SHP77 treated with DMSO at 0.1 percent for 48 hours (cell line): ENCODE measurements around the gene DSCAM.

ENCODE experiments used
- DNase-seq: peaks from one replicate; lab custom pipeline; 2025; lab: John Stamatoyannopoulos, UW

The DSCAM gene

DNA sequence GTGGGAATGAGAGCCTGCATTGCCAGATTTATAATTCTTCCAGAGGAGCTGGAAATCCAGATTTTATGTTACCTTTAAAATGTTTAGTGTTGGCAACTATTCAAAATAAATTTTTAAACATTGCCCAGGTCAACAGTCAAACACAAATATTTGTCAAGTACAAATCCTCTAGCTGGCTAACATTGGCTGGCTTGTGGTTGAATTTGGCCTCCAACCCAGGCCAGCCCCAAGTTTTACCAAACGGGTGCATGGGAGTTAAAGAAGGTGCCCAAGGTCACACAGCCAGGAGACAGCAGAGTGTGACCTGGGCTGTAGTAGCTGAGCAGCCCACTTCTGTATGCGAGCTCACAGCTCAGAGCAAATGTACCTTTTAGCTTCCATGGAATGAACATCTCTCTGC is 240.6 kb downstream of the DSCAM start:
- no peak for DNase-seq

DNA sequence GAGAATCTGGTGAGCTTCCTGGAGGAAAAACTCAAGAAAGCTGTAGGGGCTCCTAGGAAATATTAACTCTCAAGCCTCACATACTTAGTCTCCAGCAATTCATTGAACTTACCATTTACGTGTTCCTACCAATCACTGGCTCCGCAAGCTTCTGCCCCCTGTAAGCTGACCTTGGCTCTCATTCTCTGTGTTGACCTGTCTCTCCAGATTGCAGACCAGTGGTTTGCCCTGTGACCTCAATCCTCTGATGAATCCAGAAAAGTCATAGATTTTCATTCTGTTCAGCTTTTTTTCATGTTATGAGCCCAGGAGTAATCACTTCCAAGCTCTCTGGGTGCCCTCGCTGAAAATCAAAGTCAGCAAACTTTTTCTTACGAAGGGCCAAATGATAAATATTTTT is 241.9 kb downstream of the DSCAM start:
- DNase-seq = no peak

DNA sequence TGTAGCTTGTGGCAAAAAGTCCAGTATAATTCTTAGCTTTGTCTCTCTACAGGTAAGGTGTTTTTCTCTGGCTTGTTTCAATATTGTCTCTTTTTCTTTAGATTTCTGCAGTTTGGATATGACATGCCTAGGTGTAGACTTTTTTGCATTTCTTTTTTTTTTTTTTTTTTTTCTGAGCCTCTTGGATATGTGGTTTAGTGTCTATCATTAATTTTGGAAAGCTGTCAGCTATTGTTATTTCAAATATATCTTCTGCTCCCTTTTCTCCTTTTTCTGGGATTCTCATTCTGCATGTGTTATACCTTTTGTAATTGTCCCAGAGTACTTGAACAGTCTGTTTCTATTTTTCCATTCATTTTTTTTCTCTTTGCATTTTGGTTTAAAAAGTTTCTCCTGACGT is 243.2 kb downstream of the DSCAM start:
- DNase-seq = no peak

DNA sequence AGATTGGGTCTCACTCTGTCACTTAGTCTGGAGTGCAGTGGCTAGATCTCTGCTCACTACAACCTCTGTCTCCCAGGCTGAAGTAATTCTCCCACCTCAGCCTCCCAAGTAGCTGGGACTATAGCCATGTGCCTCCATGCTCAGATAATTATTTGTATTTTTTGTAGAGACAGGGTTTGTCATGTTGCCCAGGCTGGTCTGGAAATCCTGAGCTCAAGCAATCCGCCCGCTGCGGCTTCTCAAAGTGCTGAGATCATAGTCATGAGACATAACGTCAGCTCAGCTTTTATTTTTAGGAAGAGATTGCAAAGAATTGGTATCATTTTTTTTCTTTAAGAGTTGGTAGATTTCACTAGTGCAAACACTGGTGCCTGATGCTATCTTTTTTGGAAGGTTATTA is 244.9 kb downstream of the DSCAM start:
- DNase-seq = no peak

DNA sequence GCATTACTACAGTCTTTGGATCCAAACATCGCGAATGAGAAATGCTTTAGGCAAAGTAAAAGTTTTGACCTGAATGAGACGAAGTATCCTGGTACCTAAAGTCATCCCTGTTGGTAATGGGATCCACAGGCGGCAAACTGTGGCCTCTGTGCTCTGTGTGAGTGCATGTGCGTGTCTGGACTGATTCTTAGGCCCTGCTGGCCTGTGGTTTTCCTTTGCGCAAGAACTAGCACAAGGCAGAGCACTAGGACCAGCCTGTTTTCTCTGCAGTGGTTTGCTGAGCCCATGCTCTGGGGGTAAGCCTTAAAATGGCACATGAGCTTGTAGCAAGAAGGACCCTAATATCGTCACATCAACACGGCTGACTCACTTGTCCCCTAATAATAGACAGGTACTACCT is 251.2 kb downstream of the DSCAM start:
- no peak for DNase-seq

DNA sequence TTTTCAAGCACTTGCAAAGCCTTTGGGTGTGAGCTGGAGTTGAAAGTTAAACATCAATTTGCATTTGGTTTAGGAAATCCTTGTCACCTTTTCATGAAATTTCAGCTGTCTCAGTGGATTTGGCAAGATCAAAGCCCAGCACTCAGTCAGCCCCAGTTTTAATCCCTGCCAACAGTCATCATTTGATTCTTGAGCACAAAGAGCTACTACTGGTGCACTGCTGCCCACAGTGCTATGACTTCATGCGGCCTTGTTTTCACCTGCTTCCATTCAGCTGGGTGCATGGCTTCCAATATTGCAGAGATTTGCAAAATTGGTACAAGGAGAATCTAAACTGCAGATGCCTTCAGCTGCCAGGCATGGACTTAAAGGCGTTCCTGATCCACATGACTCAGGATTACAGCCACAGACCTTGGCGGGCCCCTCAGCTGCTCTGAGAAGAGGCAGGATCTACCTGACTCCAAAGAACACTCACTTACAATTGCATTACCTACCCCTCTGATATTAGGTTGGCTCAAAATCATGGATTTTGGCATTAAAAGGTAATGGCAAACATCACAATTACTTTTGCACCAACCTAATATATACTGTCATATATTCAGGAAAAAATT is 259.1 kb downstream of the DSCAM start:
- DNase-seq = no peak

DNA sequence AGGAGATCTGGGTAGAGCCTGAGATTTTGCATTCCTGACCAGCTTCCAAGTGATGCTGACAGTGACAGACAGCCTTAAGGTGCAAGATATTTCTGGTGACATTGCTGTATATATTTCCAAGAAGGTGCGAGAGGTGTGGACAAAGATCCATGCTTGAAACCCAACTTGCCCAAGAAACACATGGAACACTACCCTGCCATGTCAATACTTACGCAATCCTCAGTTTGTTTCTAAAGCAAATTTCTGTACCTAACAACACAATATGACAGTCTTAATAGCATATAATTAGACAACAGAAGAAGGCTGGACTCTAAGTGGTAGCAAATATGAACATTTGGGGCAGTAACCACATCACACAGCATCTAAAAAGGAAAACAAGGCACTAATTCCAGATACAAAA is 260.4 kb downstream of the DSCAM start:
- no peak for DNase-seq

DNA sequence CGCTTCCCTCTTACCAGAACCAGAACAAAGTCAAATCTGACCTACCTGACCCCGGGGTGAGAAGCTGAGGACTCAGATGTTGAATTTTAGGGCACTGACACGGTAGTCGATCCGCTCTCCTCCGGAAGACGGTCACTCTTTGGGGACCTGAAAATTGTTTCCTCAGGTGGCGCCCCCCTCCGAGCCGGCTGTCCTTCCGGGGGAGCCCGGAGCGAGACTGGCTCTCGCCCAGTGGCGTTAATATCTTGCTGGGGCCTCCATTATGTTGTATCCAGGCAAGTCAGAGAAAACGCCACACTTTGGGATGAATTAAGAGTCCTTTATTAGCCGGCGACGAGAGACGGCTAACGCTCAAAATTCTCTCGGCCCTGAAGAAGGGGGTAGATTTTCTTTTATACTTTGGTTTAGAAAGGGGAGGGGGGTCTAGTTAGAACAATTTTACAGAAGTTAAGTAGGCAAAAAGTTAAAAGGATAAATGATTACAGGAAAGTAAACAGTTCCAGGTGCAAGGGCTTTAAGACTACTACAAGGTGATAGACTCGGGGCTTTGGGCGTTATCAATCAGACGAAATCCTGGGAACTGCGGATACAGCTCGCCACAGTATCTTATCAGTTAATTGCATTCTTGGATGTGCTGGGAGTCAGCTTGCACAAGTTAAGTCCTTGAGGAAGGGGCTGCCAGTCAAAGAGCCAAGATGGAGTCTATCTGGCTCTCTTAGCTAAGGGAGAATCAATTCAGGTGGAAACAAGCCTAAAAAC is 269.5 kb downstream of the DSCAM start:
- no peak for DNase-seq

DNA sequence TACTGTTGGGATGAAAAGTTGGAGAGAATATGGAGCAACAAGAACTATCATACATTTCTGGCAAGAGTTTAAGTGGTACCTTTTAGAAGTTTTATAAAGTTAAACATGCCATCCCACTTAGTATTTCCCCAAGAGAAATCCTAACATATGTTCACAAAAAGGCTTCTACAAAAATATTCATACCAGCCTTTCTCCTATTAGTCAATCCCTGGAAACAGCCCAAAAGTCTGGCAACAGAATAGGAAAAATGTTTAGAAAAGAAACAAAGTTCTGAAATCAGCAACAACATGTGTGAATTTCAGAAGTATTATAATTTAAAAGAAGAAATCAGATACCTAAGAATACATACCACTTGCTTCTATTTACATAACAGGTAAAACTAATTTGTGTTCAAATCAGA is 271.0 kb downstream of the DSCAM start:
- DNase-seq = no peak

DNA sequence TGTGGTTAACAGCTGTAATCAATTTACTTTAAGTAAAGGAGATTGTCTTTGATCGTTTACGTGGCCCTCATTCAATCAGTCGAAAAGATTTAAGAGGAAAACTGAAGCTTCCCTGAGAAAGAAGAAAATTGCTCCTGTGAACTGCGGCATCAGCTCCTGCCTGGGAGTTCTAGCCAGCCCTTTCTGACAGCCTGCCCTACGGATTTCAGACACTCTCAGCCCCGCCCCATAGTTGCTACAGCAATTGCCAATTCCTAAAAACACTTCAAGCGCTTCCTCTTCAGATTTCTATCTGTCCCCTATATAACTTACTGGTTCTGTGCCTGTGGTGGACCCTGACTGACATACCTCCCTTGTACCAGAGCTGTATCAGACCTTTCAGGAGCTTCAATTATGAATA is 277.6 kb downstream of the DSCAM start:
- DNase-seq = no peak

DNA sequence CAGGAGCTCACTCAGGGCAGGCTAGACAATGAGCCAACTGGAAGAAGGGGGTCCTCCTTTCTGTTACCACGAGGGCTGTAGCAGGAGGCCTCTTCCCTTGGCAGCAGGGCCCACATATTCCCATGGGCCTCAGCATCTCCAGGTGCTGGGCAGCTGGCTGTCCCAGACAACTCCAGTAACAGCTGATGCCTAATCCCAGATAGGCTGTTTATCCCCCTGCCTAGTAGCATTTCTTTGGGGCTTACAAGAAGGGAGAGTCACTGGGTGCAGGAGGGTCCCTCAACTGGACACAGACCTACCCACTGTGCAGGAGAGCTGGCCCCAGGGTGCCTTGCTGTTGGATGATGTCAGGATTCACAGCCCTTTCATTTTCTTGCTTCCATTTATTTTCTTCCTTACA is 278.2 kb downstream of the DSCAM start:
- DNase-seq = no peak

DNA sequence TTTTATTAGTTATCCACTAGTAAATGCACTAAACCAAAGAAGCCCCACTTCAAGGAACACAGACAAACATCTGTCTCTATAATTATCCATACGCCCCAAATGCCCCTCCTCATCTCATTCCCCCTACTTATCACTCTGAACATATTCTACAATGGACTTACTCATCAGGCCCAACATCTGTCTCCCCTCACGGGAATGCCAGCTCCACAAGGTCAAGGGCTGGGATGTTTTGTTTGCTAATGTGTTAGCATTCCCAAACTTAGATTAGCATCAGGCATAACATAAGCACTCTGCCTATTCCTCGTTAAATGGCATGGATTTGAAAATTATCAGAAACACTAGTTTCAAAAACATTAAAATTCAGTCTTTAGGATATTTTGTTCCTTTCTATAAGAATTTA is 279.5 kb downstream of the DSCAM start:
- DNase-seq = no peak

DNA sequence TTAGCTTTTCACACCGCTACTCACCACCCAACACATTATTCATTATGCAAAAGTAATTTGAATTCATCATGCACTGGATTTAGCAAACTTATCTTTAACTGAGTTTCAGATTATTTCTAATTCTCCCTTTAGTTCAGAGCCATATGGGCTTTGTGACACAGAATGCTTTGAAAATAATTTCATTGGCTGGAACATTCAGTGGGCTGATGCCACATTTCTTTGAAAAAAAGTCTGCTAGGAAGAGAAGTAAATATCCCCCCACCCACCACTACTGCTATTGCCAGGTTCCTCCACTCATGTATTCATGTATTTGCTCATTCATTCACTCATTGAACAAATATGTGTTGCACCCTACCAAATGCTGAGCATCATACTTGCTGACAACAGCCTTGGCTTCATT is 280.5 kb downstream of the DSCAM start:
- DNase-seq = no peak

DNA sequence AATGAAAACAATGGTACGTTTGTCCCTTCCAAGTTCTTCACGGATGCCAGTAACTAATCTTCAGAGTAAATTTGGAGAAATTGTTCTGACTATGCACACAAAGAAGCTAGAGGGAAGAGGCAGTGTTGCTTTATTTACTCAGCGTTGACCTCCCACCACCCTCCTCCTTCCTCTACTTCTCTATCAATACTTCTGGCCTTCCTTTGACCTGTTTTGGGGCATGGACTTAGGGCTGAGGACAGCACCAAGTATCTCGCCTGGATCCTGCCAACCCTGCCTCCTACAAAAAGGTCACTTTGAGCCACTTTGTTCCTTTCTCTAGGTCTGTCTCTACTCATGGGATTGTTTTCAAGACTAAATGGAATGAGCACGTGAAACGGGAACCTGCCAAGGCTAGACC is 282.6 kb downstream of the DSCAM start:
- no peak for DNase-seq

DNA sequence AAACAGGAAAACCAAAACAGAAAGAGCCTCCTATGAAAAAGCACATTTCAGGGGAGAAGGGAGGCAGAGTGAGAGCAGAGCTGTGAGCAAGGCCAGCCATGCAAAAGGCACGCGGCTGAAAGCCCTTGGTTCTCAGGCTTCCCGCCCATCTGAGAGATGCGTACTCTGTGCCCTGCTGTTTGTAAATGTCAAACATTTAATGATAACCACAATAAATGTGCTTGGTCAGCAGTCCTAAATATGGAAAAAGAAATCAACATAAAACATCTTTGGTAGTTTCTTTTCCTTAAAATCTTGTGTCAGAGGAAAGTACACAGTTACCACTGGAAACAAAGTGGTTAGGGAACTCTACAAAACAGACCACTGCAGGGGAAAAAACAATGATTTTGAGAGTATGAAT is 283.1 kb downstream of the DSCAM start:
- no peak for DNase-seq

DNA sequence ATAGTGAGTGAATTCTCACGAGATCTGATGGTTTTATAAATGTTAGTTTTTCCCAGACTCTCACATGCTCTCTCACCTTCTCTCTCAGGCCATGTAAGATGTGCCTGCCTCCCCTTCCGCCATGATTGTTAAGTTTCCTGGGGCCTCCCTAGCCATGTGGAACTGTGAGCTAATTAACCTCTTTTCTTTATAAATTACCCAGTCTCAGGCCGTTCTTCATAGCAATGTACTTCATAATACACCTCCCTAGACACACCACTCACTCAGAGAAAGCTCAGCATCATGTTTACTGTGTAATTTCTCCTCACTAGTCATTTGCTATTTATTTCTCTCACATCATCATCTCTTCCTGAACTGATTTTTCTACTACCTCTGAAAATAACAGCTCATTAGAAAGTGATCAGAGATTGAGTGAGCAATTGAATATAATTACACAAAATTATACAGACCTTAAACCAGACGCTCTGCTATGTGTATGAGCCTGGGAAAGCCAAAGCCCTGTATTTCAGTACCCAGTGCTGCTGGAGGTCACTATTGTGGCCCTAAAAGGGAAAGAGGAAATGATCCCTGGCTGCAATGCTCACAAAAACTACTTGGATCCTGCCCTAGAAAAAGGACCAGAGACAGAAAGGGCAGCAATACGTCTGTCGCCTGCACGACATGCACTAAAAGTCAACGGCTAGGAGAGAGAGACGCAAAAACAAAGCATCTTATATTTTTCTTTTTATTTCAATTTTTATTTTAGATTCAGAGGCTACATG is 284.5 kb downstream of the DSCAM start:
- no peak for DNase-seq

DNA sequence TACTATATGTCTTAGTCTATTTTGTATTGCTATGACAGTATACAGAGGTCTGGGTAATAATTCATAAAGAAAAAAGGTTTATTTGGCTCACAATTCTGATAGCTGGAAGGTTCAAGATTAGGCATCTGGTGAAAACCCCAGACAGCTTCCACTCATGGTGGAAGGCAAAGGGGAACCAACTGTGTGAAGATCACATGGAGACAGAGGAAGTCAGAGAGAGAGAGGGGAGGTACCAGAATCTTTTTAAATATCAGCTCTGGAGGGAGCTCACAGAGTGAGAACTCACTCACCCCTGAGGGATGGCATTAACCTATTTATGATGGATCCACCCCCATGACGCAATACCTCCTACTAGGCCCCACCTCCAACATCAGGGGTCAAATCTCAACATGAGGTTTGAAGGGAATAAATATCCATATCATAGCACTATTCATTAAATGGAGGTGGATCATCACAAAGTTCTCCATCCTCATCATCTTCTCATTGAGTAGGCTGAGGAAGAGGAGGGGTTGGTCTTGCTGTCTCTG is 290.5 kb downstream of the DSCAM start:
- DNase-seq = no peak

DNA sequence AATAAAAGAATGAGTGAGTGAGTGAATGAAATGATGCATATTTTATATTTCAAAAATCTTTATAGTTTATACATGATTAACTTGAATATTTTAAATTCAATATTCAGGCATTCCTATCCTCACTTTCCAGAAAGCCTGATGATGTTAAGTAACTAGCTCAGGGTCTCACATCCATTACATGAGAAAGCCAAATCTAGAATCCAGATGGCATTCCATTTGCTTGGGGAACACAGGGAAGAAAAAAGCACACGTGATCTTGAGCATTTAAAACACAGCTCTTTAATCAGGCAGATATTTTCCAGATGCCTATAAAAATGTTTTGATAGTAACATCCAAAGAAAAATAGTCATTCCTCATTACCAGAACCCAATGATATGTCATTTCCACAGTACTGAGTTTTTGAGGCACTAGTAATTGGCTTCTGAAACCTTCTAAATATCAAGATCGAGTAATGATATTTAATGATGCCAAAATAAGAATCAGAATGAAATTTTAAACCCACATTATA is 291.9 kb downstream of the DSCAM start:
- no peak for DNase-seq

DNA sequence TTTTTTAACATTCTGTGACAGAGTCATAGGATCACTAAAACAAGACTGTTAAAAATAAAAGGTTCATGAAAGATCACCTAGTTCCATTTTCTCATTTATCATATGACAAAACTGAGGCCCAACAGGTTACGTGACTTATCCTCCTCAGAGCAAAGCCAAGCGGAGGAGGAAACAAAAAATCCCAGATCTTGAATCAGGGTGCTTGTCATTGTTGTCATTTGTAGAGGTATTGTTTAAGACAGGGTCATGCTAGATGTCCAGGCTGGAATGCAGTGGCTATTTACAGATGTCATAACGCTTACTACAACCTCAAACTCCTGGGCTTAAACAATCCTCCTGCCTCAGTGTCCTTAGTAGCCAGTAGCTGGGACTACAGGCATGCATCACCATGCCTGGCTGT is 293.2 kb downstream of the DSCAM start:
- DNase-seq = no peak

DNA sequence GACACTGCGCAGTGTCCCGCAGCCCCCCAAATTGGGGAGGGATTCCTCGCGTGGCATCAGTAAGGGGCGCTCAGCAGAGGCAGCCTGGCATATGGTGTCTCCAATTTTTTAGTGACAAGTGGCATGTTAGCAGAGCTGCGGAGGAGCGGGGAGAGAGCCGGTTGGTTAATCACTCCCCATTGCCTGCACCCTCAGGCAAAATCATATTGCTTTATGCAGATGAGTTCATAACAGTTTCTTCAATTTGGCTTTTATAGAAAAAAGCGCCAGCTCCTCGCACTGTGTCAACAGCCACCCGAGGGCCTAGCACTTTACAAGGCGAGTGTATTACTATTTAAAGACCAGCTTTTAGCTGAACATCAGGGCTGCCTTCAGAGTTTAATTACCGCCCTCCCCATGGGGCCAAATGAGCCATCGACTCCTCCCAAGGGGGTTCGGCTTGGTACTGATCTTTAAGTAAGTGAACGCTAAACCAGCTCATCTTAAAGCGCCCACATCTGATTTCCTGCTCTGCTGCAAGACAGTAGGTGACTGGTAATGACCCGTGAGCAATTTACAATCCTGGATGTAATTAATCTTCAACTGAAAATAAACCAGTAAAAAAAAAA is 298.9 kb downstream of the DSCAM start:
- DNase-seq = no peak

DNA sequence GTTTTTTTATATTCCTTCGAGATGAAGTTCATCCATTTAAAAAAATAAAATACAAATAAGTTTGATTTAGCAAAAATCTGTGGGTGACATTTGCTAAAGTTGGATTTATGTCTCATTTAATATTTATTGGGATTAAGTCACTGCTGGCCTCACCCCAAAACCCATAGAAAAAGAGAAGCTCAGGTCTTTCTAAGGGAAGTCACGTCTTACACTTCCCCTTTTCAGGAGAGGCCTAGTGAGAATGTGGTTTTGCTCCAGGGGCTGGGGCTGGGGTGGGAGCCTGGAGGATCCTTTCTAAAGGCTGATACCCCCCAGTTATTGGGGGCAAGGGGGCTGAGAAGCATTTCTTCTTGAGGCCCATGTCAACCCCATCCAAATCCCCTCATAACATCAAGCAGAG is 300.3 kb downstream of the DSCAM start:
- DNase-seq = no peak

DNA sequence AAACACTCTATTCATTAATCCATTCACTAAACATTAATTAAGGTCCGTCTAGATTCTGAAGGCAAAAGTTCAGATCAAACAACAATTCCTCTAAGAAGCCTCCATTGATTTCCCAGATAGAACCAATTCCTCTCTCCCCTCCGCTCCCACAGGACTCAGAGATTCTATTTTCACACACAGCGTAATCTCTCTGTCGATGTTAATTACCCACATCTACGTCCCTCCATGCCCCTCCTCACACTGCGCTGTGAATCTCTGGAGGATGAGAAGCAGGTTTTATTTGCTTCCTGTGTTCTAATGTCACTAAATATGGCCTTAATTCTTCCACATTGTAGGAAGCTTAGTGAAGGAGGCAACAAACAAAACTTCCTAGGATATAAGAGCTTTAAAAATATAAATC is 306.7 kb downstream of the DSCAM start:
- no peak for DNase-seq

DNA sequence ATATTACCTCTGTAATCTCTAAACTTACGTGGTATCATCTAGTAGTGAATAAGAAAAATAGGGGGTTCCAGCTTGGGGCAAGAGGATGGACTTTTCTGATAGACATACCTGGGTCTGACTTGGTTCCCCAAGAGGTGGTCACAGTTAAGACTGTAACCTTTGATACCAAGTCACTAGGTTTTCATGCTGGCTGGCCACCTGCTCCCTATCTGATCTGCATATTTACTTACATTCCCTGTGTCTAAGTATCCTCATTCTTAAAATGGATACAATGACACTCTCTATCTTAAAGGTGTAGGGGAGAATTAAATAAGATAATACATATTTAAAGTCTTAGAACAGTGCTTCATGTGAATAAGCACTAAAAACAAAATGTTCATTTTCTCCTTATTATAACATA is 312.1 kb downstream of the DSCAM start:
- no peak for DNase-seq
